GM12873 (cell line): ENCODE measurements around the gene LSM5.

Source experiments
- TF ChIP-seq, protein P1 (sequence below): IDR thresholded peaks from 2 replicates; pipeline ENCODE4 v1.5.1; 2012; ENCODE audit warnings: low read depth, mild to moderate bottlenecking, moderate library complexity, low read length, control low read depth; ENCODE audit not compliant: insufficient read depth; ENCODE audit errors: missing control alignments

The LSM5 gene

DNA sequence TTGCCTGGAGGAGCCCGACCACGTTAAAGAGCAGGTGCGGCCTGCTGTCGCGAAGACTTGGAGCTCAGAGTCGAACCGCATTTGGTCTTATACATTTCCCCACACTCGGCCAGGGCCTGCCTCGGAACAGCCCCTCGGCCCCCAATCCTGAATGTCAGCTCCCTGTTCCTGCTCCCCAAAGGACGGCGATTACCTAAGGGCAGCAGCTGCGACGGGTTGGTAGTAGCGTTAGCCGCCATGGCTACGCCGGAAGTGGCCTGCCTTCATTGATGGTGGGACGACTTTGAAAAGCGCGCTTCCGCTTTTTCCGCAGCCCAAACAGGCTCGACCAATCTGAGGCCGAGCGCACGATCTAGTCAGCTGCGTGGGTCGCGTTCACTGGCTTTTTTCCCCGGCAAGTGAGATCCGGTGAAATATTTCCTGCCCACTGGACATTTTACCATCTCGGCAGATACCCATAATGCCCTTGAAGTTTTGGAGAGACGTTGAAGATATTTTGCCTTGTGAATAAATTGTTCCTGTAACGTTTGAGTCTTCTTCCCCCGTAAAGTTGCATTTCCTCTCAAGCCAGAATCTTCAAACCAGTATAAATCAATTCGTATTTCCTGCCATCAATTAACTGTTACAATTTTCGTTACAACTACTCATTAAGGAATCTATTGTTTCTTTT is at the start of gene LSM5:
TSS of gene LSM5 (minus strand) at position 254 of the 670 bp plus-strand sequence. CDS start at position 239, 15 bp downstream.
- TF ChIP-seq, protein P1, sequence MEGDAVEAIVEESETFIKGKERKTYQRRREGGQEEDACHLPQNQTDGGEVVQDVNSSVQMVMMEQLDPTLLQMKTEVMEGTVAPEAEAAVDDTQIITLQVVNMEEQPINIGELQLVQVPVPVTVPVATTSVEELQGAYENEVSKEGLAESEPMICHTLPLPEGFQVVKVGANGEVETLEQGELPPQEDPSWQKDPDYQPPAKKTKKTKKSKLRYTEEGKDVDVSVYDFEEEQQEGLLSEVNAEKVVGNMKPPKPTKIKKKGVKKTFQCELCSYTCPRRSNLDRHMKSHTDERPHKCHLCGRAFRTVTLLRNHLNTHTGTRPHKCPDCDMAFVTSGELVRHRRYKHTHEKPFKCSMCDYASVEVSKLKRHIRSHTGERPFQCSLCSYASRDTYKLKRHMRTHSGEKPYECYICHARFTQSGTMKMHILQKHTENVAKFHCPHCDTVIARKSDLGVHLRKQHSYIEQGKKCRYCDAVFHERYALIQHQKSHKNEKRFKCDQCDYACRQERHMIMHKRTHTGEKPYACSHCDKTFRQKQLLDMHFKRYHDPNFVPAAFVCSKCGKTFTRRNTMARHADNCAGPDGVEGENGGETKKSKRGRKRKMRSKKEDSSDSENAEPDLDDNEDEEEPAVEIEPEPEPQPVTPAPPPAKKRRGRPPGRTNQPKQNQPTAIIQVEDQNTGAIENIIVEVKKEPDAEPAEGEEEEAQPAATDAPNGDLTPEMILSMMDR = no peak

DNA sequence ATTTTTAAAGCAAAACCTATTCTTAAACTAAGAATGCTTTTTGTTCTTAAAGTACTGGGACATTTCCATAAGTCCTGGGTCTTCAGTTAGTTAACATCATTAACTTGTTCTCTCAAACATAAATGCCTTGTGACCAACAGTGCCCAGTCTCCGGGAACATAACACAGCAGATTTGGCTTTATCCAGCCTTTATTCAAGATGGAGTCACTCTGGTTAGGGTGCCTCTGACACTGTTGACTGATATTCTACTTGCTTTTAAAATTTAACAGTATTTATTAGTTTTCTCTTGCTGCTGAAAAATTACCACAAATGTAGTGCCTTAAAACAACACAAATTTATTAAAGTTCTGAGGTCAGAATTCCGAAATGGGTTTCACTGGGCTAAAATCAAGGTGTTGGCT is 49.2 kb upstream of the LSM5 start:
- TF ChIP-seq, protein P1 = no peak

DNA sequence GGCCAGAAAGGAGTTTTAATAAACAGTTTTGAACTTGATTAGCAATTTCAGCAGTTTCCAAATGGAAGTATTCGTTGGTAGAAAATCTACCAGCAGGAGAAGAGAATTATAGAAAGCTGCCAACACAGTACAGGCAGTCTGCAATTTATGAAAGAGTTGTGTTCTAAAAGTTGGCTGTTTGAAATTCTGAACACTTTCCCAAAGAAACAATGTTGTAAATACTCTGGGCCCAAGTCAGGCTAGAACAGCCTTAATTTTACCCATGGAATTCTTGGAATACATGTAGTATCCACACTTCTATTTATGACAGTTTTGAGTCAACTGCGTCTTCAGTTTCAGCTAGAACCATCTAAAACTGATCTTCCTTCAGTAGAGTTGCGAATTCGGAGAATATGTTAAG is 47.6 kb upstream of the LSM5 start:
- TF ChIP-seq, protein P1 = no peak

DNA sequence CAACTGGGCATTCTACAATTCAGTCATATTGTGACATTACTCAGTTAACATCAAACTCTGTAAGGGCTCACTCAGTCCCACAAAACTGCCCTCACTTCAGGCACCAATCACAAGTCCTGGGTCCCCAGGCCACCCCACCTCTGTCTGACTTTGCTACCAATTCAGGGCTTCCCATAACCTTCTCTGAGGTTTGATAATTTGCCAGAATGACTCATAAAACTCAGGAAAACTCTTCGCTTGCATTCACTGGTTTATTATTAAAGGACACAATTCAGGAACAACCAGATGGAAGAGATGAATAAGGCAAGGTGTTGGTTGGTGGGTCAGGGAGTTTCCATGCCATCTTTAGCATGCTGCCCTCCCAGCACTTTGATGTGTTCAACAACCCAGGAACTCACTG is 46.4 kb upstream of the LSM5 start:
- TF ChIP-seq, protein P1 = no peak

GRCh38 chr7:32536016-32536415 is 45.8 kb upstream of the LSM5 start:
- TF ChIP-seq, protein P1 = no peak

DNA sequence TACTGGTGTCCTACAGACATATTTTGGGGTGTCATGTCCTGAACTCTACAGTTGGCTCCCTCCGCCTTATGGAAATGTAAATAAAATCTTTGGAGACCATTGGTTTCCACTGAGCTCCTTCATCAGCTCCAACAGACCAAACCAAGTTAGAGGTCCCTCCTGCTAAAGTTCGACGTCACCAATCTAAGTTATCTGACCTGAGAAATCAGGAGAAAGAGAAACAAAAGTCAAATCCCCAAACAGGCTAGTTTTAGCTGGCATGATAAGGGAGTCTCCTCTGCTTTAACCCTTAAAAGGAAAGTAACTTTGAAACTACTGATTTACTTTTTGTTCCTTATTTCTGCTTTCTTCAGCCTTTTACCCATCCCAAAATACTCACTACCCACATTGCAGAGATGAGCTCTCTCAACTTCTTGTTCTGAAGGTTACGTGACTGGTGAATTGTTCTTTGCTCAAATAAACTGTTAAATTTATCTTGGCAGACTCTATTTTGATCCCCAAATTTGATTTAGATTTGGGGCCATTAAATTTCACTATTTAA is 45.1 kb upstream of the LSM5 start:
- TF ChIP-seq, protein P1 = no peak

- TF ChIP-seq, protein P1 = no peak
Measured at GRCh38 chr7:32533276-32534029, 43.3 kb upstream of the LSM5 start.
